ENCODE measurements around the gene DHX29.
A peak's percentile ranks its signal among the peaks of the same experiment; 100 is the strongest.
"Not testable (repeated sequence)": the region's sequence is repeated elsewhere in the genome, so short reads cannot be mapped to it uniquely, and the experiment has no call there.

Gene DHX29

GRCh38 chr5:55307383-55308253 lies at the start of gene DHX29, which contains the start of gene MTREX:
Gene DHX29 (minus strand): TSS chr5:55307694. CDS start chr5:55307573, 121 bp downstream.
Gene MTREX (plus strand): TSS chr5:55307989. CDS start chr5:55308014, 25 bp downstream.
- peak; percentile 90 for DNase-seq

GRCh38 chr5:55356896-55357295 lies 49.4 kb upstream of the DHX29 start:
- DNase-seq: no peak

GRCh38 chr5:55350754-55351153 lies 43.3 kb upstream of the DHX29 start:
- DNase-seq: no peak

DNA sequence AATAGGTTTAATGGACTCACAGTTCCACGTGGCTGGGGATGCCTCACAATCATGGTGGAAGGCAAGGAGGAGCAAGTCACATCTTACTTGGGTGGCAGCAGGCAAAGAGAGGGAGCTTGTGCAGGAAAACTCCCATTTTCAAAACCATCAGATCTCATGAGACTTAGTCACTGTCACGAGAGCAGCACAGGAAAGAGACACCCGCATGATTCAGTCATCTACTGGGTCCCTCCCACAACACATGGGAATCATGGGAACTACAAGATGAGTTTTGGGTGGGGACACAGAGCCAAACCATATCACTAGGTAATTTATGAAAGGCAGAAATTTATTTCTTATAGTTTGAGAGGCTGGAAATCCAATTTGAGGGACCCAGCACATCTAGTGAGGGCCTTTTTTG lies 40.3 kb upstream of the DHX29 start:
- DNase-seq: no peak

- DNase-seq: no peak
Measured at GRCh38 chr5:55345327-55345726, 37.8 kb upstream of the DHX29 start.

DNA sequence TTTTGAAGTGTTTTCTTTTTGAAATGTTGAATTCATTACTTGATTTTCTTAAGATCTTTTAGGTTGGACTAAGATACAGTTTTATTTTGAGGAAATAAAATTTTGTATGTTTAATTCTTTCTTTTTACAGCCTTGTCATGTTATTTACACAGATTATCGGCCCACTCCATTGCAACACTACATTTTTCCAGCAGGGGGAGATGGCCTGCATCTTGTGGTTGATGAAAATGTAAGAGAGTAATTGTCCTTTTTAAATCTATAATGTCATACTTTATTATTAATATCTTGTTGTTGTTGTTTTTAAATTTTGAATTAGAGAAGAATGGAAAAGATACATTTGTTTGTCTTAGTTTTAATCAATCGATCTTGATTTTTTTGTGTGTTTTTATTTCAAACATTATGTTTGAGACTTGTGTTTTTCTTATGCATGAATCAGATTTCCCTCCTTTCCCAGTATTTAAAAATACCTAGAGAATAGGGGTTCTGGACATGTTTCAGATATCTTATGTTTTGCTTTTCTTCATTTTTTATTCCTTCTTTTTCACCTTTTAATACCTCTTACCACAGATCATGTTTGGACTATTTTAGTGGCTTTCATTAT lies 37.0 kb upstream of the DHX29 start:
- peak; percentile 56 for DNase-seq

- no peak for DNase-seq
Measured at GRCh38 chr5:55343609-55344008, 36.1 kb upstream of the DHX29 start.

DNA sequence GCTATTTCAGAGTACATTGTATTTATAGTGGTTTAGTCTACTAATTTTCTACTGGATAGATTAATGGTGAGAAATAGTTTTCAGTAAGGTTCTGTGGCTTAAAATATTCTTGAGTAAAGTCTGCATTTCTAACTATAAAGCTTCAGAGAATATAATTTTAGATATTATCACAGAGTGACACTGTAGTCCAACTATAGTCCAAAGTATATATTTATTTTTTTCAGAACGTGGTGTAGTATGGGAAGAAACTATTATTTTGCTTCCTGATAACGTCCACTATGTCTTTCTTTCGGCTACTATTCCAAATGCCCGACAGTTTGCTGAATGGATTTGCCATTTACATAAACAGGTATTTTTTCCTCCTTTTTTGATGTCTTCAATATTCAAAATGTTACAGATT lies 35.6 kb upstream of the DHX29 start:
- no peak for DNase-seq

DNA sequence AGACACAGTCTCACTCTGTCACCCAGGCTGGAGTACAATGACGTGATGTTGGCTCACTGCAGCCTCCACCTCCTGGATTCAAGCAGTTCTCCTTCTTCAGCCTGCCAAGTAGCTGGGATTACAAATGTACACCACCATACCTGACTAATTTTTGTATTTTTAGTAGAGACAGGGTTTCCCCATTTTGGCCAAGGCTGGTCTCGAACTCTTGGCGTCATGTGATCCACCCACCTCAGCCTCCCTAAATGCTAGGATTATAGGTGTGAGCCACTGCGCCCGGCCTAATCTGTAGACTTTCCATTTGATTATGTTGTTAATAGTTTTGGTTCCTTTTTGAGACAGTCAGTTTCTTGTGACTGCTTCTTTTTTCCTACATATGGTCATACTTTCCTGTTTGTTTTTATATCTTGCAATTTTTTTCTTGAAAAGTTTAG lies 31.3 kb upstream of the DHX29 start:
- DNase-seq: peak; percentile 35

- DNase-seq: no peak
Measured at GRCh38 chr5:55338092-55338613, 30.7 kb upstream of the DHX29 start.

GRCh38 chr5:55333811-55334210 lies 26.3 kb upstream of the DHX29 start:
- no peak for DNase-seq

- DNase-seq: no peak
Measured at GRCh38 chr5:55333017-55333416, 25.5 kb upstream of the DHX29 start.

GRCh38 chr5:55331321-55331720 lies 23.8 kb upstream of the DHX29 start:
- DNase-seq: no peak

- DNase-seq: no peak
Measured at GRCh38 chr5:55327281-55327680, 19.8 kb upstream of the DHX29 start.

DNA sequence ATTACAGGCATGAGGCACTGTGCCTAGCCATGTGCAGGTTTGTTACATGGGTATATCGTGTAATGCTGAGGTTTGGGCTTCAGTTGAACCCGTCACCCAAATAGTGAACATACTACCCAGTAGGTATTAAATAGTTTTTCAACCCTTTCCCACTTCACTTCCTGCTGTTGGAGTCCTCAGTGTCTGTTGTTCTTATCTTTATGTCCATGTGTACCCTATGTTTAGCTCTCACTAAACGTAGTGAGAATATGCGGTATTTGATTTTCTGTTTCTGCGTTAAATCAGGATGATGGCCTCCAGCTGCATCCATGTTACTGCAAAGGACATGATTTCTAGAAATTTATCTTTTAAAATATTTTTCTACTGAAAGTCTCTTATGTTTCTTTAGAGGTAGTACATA lies 18.1 kb upstream of the DHX29 start:
- no peak for DNase-seq

- no peak for DNase-seq
Measured at GRCh38 chr5:55324815-55325418, 17.4 kb upstream of the DHX29 start.

DNA sequence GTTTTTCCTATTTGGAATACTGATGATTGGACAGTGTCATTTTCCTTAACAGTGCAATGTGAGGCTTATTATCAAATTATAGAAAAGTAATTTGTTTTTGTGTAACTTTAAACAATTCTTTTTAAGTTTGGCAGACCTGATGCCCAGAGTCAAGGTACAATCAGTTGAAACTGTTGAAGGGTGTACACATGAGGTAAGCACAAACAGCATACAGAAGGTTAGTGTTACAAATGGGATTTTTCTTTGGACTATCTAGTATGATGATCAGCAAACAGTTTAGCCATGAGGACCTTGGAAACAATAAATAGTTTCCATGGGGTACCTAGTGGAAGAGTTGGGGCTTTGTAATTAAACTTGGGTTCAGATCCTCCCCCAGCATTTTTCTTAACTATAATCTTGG lies 16.5 kb upstream of the DHX29 start:
- no peak for DNase-seq

DNA sequence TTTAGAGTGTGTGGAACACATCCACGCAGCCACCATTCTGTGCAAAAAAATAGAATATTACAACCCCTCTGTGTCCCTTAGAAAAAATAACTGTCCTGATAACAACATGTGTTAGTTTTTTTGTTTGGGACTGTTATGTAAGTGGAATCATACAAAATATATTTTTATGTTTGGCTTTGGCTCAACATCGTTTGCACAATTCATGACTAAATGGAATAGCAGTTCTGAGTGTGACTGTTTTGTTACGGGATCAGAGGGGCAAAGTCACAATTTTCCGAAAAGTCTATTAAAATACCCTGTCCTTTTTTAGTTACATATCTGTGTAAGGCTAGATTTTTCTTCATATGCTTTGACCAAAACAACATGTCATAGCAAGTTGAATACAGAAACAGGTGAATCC lies 13.1 kb upstream of the DHX29 start:
- no peak for DNase-seq

- no peak for DNase-seq
Measured at GRCh38 chr5:55319491-55319890, 12.0 kb upstream of the DHX29 start.

DNA sequence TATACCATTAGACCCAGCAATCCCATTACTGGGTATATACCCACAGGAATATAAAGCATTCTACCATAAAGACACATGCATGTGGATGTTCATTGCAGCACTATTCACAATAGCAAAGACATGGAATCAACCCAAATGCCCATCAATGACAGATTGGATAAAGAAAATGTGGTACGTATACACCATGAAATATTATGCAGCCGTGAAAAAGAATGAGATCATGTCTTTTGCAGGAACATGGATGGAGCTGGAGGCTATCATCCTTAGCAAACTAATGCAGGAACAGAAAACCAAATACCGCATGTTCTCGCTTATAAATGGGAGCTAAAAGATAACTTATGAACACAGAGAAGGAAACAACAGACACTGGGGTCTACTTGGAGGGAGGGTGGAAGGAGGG lies 10.7 kb upstream of the DHX29 start:
- DNase-seq: not testable (repeated sequence)

DNA sequence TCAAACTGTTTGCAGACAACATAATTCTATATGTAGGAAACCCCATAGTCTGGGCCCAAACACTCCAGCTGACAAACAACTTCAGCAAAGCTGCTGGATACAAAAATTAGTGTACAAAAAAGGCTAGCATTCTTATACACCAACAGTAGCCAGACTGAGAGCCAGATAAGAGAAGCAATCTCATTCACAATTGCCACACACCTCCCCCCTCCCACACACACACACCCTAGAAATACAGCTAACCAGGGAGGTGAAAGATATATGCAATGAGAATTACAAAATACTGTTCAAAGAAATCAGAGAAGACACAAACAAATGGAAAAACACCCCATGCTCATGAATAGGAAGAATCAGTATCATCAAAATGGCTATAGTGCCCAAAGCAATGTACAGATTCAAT lies 9.3 kb upstream of the DHX29 start:
- no peak for DNase-seq

- DNase-seq: no peak
Measured at GRCh38 chr5:55316289-55316688, 8.8 kb upstream of the DHX29 start.

- no peak for DNase-seq
Measured at GRCh38 chr5:55313870-55314617, 6.5 kb upstream of the DHX29 start.

Measured in activated CD4-positive, CD25-positive, alpha-beta regulatory T cell treated with anti-CD3 and anti-CD28 coated beads, Interleukin-2, amount 50 U/mL, for 72 hours (primary cell).